Progenitor cell of endocrine pancreas (in vitro differentiated cells): ENCODE data around the gene AP3S1. TPM values are rescaled to one million over a fixed set of nuclear protein-coding genes. Genes with fewer than 3 reads are reported as not detected.
"Not testable (repeated sequence)": the region's sequence is repeated elsewhere in the genome, so short reads cannot be mapped to it uniquely, and the experiment has no call there.

ENCODE experiments used
- DNase-seq: peaks from one replicate; pipeline ENCODE4 v3.0.0; 2021; ENCODE audit warnings: low spot score; ENCODE audit not compliant: unreplicated experiment
- H3K27ac Mint-ChIP-seq: 2 replicates; pipeline ENCODE4 v1.8.0; 2021; ENCODE audit warnings: mild to moderate bottlenecking, moderate library complexity, mixed read lengths
- H3K27me3 Mint-ChIP-seq: 2 replicates; pipeline ENCODE4 v1.8.0; 2021; ENCODE audit warnings: mixed read lengths
- H3K36me3 Mint-ChIP-seq: 2 replicates; pipeline ENCODE4 v1.8.0; 2022; ENCODE audit warnings: mixed read lengths; ENCODE audit not compliant: insufficient read depth
- H3K4me1 Mint-ChIP-seq: 2 replicates; pipeline ENCODE4 v1.8.0; 2021; ENCODE audit warnings: low read depth, mixed read lengths
- H3K4me3 Mint-ChIP-seq: 2 replicates; pipeline ENCODE4 v1.8.0; 2021; ENCODE audit warnings: low read depth, mild to moderate bottlenecking, moderate library complexity, mixed read lengths
- H3K9me3 Mint-ChIP-seq: 2 replicates; pipeline ENCODE4 v1.8.0; 2021; ENCODE audit warnings: low read depth, mixed read lengths
- CTCF ChIP-seq: fragments of 200-600 bp; sonication (generic); IDR thresholded peaks from one replicate; pipeline ENCODE4 v1.5.0; 2021; ENCODE audit warnings: antibody characterized with exemption, mild to moderate bottlenecking; ENCODE audit not compliant: unreplicated experiment
- total RNA-seq: library from RNA; stranded (reverse); gene quantifications from 2 replicates; pipeline ENCODE4 v1.2.1, GENCODE V29; 2021

AP3S1 gene
- total RNA-seq, 1 donor from 2014 or later = 65.3 TPM

DNA sequence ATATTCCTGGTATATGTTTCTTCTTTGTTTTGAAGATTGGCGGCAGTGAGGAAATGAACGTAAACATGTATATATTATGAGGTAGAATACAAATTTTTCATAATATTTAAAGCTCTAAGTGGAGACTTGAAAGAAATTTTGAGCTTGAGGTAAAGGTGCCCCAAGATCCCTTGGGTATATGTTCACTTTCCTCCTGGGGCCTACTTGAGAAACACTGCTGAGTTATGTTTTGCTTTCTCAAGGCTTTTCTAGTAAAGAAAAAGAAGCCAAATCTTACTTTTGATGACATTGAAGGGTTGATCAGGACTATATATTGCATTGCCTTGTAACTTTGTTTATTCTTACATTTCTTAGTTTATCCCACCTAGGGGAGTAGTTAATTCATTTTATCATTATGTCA lies 30.7 kb downstream of the AP3S1 start:
- no peak for TF ChIP-seq CTCF
- Mint-ChIP-seq H3K4me1 (peaks cover 2% of the 10 kb centered on the region), H3K4me3 (no peak overlapping the region), H3K36me3 (peaks cover 10% of the 10 kb centered on the region), H3K27me3 (no peaks in the 10 kb centered on the region), H3K9me3 (no peaks in the 10 kb centered on the region), H3K27ac (no peak overlapping the region)
- DNase-seq = no peak

- no peak overlapping the region for H3K27ac Mint-ChIP-seq
- H3K27me3 Mint-ChIP-seq = no peaks in the 10 kb centered on the region
- H3K4me1 Mint-ChIP-seq = peaks cover 2% of the 10 kb centered on the region
- TF ChIP-seq CTCF = no peak
- H3K4me3 Mint-ChIP-seq = no peak overlapping the region
- no peak for DNase-seq
- peaks cover 14% of the 10 kb centered on the region for H3K36me3 Mint-ChIP-seq
- H3K9me3 Mint-ChIP-seq = no peaks in the 10 kb centered on the region
These were observed 31.7 kb downstream of the AP3S1 start for GRCh38 chr5:115873392-115873791.

GRCh38 chr5:115875447-115875846 lies 33.7 kb downstream of the AP3S1 start:
- no peak for DNase-seq
- TF ChIP-seq CTCF = no peak
- Mint-ChIP-seq H3K4me3 (no peak overlapping the region), H3K27me3 (no peaks in the 10 kb centered on the region), H3K36me3 (peaks cover 29% of the 10 kb centered on the region), H3K4me1 (no peaks in the 10 kb centered on the region), H3K9me3 (peaks cover 18% of the 10 kb centered on the region), H3K27ac (no peak overlapping the region)

- not testable (repeated sequence) for H3K4me3 Mint-ChIP-seq, H3K27me3 Mint-ChIP-seq, DNase-seq, H3K4me1 Mint-ChIP-seq, H3K27ac Mint-ChIP-seq
- H3K36me3 Mint-ChIP-seq = peaks cover 29% of the 10 kb centered on the region
- peaks cover 29% of the 10 kb centered on the region for H3K9me3 Mint-ChIP-seq
These were observed 35.6 kb downstream of the AP3S1 start for GRCh38 chr5:115877342-115877741.

- H3K4me3 Mint-ChIP-seq, H3K27ac Mint-ChIP-seq, H3K4me1 Mint-ChIP-seq, H3K27me3 Mint-ChIP-seq, DNase-seq: not testable (repeated sequence)
- Mint-ChIP-seq H3K9me3 (peaks cover 29% of the 10 kb centered on the region), H3K36me3 (peaks cover 26% of the 10 kb centered on the region)
These were observed 40.7 kb downstream of the AP3S1 start for GRCh38 chr5:115882434-115882833.

- no peak overlapping the region for H3K4me3 Mint-ChIP-seq
- H3K27ac Mint-ChIP-seq = no peak overlapping the region
- H3K36me3 Mint-ChIP-seq = peaks cover 13% of the 10 kb centered on the region
- H3K9me3 Mint-ChIP-seq = peaks cover 18% of the 10 kb centered on the region
- H3K4me1 Mint-ChIP-seq = peaks cover 2% of the 10 kb centered on the region
- DNase-seq = no peak
- no peak for TF ChIP-seq CTCF
- no peaks in the 10 kb centered on the region for H3K27me3 Mint-ChIP-seq
These were observed 43.0 kb downstream of the AP3S1 start for GRCh38 chr5:115884704-115885103.

GRCh38 chr5:115885208-115885607 lies 43.5 kb downstream of the AP3S1 start:
- not testable (repeated sequence) for H3K4me1 Mint-ChIP-seq, H3K27me3 Mint-ChIP-seq, H3K36me3 Mint-ChIP-seq, DNase-seq, H3K27ac Mint-ChIP-seq, H3K4me3 Mint-ChIP-seq
- H3K9me3 Mint-ChIP-seq = peaks cover 13% of the 10 kb centered on the region
